Measurements from ENCODE around the gene RPRD1B.

Gene RPRD1B

DNA sequence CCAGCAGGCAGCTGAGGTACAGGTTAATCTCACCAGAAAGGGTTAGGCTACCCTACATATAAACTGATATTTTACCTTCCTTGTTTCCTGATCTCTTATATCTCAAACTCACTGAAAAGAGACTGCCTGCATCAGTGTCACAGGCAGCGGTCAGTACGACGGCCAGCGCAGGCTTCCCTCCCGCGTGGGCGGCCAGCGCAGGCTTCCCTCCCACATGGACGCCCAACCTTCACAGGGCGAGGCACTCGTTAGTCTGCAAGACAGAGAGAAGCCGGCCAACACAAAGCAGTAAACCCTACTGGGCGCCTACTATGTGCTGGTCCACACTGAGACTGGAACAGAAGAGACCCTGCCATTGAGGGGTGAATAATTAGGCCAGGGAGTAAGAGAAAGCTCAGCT is 33.3 kb upstream of the RPRD1B start:
- Histone ChIP-seq H3K4me2 (ENCODE audit: low read depth, low read length, poor library complexity, severe bottlenecking) (no peak overlapping the region), H3K4me3 (ENCODE audit: low read length, poor library complexity, severe bottlenecking) (no peak overlapping the region), H3K4me1 (ENCODE audit: insufficient read depth, low read length, poor library complexity, severe bottlenecking) (no peaks in the 10 kb centered on the region), H3K9me2 (replicated peaks; ENCODE audit: low read depth, low read length) (no peaks in the 10 kb centered on the region), H3F3A (ENCODE audit: low read depth) (no peaks in the 10 kb centered on the region), H3K36me3 (ENCODE audit: insufficient read depth, low read length) (peaks cover 95% of the 10 kb centered on the region; the same call in 1 of the 2 replicates), H3K9me3 (ENCODE audit: insufficient read depth, low read depth, low read length) (no peaks in the 10 kb centered on the region), H2AFZ (ENCODE audit: low read length) (no peak overlapping the region), H3K27me3 (ENCODE audit: insufficient read depth, low read length, poor library complexity, severe bottlenecking) (no peaks in the 10 kb centered on the region), H3K79me2 (ENCODE audit: insufficient read depth, low read length) (no peaks in the 10 kb centered on the region), H3K9ac (ENCODE audit: low read depth, low read length, poor library complexity, severe bottlenecking) (no peak overlapping the region), H4K20me1 (ENCODE audit: insufficient read depth, low read length, poor library complexity, severe bottlenecking) (no peaks in the 10 kb centered on the region)
- TF ChIP-seq, protein P1, sequence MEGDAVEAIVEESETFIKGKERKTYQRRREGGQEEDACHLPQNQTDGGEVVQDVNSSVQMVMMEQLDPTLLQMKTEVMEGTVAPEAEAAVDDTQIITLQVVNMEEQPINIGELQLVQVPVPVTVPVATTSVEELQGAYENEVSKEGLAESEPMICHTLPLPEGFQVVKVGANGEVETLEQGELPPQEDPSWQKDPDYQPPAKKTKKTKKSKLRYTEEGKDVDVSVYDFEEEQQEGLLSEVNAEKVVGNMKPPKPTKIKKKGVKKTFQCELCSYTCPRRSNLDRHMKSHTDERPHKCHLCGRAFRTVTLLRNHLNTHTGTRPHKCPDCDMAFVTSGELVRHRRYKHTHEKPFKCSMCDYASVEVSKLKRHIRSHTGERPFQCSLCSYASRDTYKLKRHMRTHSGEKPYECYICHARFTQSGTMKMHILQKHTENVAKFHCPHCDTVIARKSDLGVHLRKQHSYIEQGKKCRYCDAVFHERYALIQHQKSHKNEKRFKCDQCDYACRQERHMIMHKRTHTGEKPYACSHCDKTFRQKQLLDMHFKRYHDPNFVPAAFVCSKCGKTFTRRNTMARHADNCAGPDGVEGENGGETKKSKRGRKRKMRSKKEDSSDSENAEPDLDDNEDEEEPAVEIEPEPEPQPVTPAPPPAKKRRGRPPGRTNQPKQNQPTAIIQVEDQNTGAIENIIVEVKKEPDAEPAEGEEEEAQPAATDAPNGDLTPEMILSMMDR (conservative IDR thresholded peaks at IDR 0.05; ENCODE audit: low read length), result no peak
- no peak for TF ChIP-seq EZH2phosphoT487 (IDR thresholded peaks at IDR 0.05; ENCODE audit: borderline replicate concordance)

DNA sequence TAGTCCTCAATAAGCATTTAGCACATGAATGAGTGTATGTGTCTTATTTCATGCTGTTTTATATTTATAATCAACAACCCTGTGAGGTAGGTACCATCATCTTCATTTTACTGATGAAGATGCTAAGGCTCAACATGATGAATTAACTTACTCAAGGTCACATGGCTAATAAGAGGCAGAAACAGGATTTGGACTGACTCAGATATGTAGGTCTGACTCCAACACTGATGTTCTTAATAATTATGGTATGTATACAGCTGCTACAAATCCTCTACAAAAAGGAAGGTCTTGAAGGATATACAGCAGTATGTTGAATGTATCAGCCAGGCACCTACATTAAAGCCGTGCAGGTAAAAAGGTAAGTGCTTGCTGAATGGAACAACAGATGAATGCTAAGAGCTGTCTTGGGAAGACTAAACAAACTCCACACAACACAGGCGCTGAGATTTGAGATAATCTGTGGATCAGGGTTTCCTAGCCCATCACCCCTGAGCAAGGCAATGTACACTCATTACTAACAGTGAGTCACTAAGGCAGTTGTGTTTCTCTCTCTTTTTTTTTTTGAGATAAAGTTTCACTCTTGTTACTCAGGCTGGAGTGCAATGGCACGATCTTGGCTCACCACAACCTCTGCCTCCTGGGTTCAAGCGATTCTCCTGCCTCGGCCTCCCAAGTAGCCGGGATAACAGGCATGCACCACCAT is 32.2 kb upstream of the RPRD1B start:
- H3K4me3 ChIP-seq (ENCODE audit: low read length, poor library complexity, severe bottlenecking), result no peak overlapping the region
- no peaks in the 10 kb centered on the region for H3K9me2 ChIP-seq (replicated peaks; ENCODE audit: low read depth, low read length)
- H3K4me2 ChIP-seq (ENCODE audit: low read depth, low read length, poor library complexity, severe bottlenecking), result no peak overlapping the region
- H3K4me1 ChIP-seq (ENCODE audit: insufficient read depth, low read length, poor library complexity, severe bottlenecking), result no peaks in the 10 kb centered on the region
- no peak overlapping the region for H3K9ac ChIP-seq (ENCODE audit: low read depth, low read length, poor library complexity, severe bottlenecking)
- H3K9me3 ChIP-seq (ENCODE audit: insufficient read depth, low read depth, low read length), result no peaks in the 10 kb centered on the region
- no peak for TF ChIP-seq EZH2phosphoT487 (IDR thresholded peaks at IDR 0.05; ENCODE audit: borderline replicate concordance)
- TF ChIP-seq, protein P1 (conservative IDR thresholded peaks at IDR 0.05; ENCODE audit: low read length), result no peak
- no peaks in the 10 kb centered on the region for H3K79me2 ChIP-seq (ENCODE audit: insufficient read depth, low read length)
- H3K27me3 ChIP-seq (ENCODE audit: insufficient read depth, low read length, poor library complexity, severe bottlenecking), result no peaks in the 10 kb centered on the region
- H3K36me3 ChIP-seq (ENCODE audit: insufficient read depth, low read length), result peaks cover 88% of the 10 kb centered on the region; the same call in 1 of the 2 replicates
- no peaks in the 10 kb centered on the region for H3F3A ChIP-seq (ENCODE audit: low read depth)
- H4K20me1 ChIP-seq (ENCODE audit: insufficient read depth, low read length, poor library complexity, severe bottlenecking), result no peaks in the 10 kb centered on the region
- H2AFZ ChIP-seq (ENCODE audit: low read length), result no peak overlapping the region

DNA sequence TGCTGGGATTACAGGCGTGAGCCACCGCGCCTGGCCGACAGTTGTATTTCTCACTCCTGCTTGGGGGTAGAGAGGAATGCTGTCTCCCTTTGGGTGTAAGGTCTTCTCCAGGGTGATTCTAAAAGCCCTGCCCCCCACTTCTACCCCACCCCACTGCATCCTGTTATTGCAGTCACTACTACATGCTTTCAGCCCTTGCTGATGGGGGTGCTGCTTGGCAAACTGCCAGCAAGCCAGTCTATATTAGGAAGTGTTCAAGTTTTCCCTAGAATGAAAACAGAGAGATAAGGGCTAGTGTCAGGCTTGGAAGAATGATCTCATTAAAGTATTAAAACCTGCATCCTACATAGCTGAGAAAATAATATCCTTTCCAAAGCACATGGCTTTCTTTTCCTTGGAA is 31.6 kb upstream of the RPRD1B start:
- H2AFZ ChIP-seq (ENCODE audit: low read length), result no peak overlapping the region
- no peaks in the 10 kb centered on the region for H4K20me1 ChIP-seq (ENCODE audit: insufficient read depth, low read length, poor library complexity, severe bottlenecking)
- H3K9me3 ChIP-seq (ENCODE audit: insufficient read depth, low read depth, low read length), result no peaks in the 10 kb centered on the region
- no peaks in the 10 kb centered on the region for H3K27me3 ChIP-seq (ENCODE audit: insufficient read depth, low read length, poor library complexity, severe bottlenecking)
- TF ChIP-seq, protein P1 (conservative IDR thresholded peaks at IDR 0.05; ENCODE audit: low read length), result no peak
- TF ChIP-seq EZH2phosphoT487 (IDR thresholded peaks at IDR 0.05; ENCODE audit: borderline replicate concordance), result no peak
- peaks cover 82% of the 10 kb centered on the region; the same call in 1 of the 2 replicates for H3K36me3 ChIP-seq (ENCODE audit: insufficient read depth, low read length)
- H3K4me1 ChIP-seq (ENCODE audit: insufficient read depth, low read length, poor library complexity, severe bottlenecking), result no peaks in the 10 kb centered on the region
- no peaks in the 10 kb centered on the region for H3K9me2 ChIP-seq (replicated peaks; ENCODE audit: low read depth, low read length)
- no peak overlapping the region for H3K9ac ChIP-seq (ENCODE audit: low read depth, low read length, poor library complexity, severe bottlenecking)
- H3K4me2 ChIP-seq (ENCODE audit: low read depth, low read length, poor library complexity, severe bottlenecking), result no peak overlapping the region
- H3F3A ChIP-seq (ENCODE audit: low read depth), result no peaks in the 10 kb centered on the region
- no peak overlapping the region for H3K4me3 ChIP-seq (ENCODE audit: low read length, poor library complexity, severe bottlenecking)
- no peaks in the 10 kb centered on the region for H3K79me2 ChIP-seq (ENCODE audit: insufficient read depth, low read length)
